SJSA1 (cell line): ENCODE measurements around the gene MED16. TPM values are rescaled to one million over a fixed set of nuclear protein-coding genes. Genes with fewer than 3 reads are reported as not detected.
"Not testable (repeated sequence)": the region's sequence is repeated elsewhere in the genome, so short reads cannot be mapped to it uniquely, and the experiment has no call there.

Experiments
- DNase-seq, 2 experiments: peaks; one replicate each; pipeline ENCODE4 v3.0.0-alpha.2; 2015 to 2020; ENCODE audit warnings: low spot score in 2 of 2, low read depth in 1 of 2
- H3K27ac ChIP-seq: fragments of 250-450 bp; sonication (Bioruptor Pico); 2 replicates; pipeline ENCODE4 v1.5.1; 2020; ENCODE audit warnings: mild to moderate bottlenecking, moderate library complexity
- H3K27me3 ChIP-seq: fragments of 250-450 bp; sonication (Bioruptor Pico); replicated peaks from 2 replicates; pipeline ENCODE4 v1.5.1; 2020; ENCODE audit warnings: mild to moderate bottlenecking, moderate library complexity
- H3K36me3 ChIP-seq: fragments of 250-450 bp; sonication (Bioruptor Pico); 2 replicates; pipeline ENCODE4 v1.5.1; 2020; ENCODE audit warnings: mild to moderate bottlenecking
- H3K4me1 ChIP-seq: fragments of 250-450 bp; sonication (Bioruptor Pico); replicated peaks from 2 replicates; pipeline ENCODE4 v1.6.1; 2021; ENCODE audit warnings: mild to moderate bottlenecking
- H3K4me3 ChIP-seq: fragments of 250-450 bp; sonication (Bioruptor Pico); 2 replicates; pipeline ENCODE4 v1.5.1; 2020; ENCODE audit warnings: mild to moderate bottlenecking
- H3K9me3 ChIP-seq: fragments of 250-450 bp; sonication (Bioruptor Pico); replicated peaks from 2 replicates; pipeline ENCODE4 v1.5.1; 2020; ENCODE audit warnings: mild to moderate bottlenecking
- total RNA-seq: library from RNA; depleted of rRNA; stranded (reverse); fragments of >200 nt; shearing (Covaris generic); gene quantifications from 2 replicates; pipeline ENCODE4 v1.2.3, GENCODE V29; 2014

Gene MED16
- total RNA-seq, 1 experiment from 2014 or later: 17.2 TPM

DNA sequence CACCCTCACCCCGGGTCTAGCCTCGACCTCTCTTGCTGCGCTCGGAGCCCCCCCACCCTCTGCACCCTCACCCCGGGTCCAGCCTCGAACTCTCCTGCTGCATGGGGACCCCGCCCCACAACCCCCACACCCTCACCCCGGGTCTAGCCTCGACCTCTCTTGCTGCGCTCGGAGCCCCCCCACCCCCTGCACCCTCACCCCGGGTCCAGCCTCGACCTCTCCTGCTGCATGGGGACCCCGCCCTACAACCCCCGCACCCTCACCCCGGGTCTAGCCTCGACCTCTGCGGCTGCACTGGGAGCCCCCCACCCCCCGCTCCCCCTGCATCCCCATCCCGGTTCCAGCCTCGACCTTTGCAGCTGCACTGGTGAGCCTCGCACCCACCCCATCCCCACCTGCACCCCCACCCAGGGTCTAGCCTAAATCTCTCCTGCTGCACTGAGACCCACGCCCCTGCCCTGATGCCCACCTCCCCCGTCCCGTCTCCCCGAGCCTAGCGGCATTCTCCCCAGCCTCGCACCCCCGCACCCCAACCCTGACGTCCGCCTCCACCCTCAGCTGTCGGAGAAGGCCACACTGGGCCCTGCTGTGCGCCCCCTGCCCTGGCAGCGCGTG, 31.7 kb downstream of the MED16 start:
- H3K4me1 ChIP-seq: peaks cover 21% of the 10 kb centered on the region
- no peak overlapping the region for H3K4me3 ChIP-seq

DNA sequence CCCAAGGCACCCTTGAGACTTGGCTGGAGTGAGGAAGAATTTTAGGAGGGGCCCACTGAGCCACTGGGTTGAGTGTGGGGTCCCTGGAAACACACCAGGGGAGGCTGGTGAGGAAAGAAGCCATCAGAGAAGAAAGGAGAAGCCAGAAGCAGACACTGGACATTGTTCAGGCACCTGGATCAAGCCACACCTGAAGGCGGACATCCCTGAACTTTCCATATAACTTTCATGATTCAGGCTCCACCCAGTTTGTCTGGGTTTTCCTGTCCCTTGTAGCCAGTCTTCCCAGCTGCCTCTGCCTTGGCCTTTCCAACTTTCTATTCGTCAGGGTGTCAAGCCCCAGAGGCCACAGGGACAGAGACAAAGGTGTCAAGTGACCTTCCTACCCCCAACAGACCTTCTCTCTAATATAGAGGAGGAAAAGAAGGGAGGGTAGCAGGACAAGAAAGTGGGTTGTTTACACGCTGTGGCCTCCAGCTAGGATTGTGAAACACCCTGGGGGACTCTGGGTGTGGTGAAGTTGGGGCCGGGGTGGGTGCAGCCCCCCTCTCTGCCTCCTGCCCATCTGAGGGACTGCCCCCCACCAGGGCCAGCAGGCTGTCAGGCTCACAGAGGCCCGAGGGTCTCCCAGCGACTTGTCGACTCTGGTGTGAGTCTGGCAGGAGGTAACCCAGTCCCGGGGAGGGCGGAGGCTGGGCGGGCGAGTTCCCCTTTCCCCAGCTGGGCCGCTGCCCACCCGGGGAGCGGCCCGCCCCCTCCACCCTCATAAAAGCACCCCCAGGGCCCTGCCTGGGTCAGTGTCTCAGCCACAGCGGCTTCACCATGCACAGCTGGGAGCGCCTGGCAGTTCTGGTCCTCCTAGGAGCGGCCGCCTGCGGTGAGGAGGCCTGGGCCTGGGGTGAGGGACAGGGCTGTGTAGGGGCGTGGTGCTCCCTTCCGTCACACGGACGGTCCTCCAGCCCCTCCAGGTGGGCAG, 33.8 kb downstream of the MED16 start, which contains the start of gene CFD:
Gene CFD, plus strand, starts transcription at position 797 of the 976 bp plus-strand sequence. Its CDS starts 26 bp downstream, at position 823.
- DNase-seq: no peak
- Histone ChIP-seq H3K36me3 (no peaks in the 10 kb centered on the region), H3K4me1 (peaks cover 20% of the 10 kb centered on the region), H3K27ac (no peak within 1 kb of the TSS), H3K9me3 (no peaks in the 10 kb centered on the region; the same call in 1 of the 2 replicates), H3K4me3 (peak within 1 kb of the TSS; percentile 38), H3K27me3 (peaks cover 3% of the 10 kb centered on the region)

More for the DNA sequence above, 31.7 kb downstream of the MED16 start:
- H3K27ac ChIP-seq: no peak overlapping the region
- no peak for DNase-seq
- no peaks in the 10 kb centered on the region; the same call in 1 of the 2 replicates for H3K36me3 ChIP-seq
- H3K9me3 ChIP-seq: no peaks in the 10 kb centered on the region; the same call in 1 of the 2 replicates
- H3K27me3 ChIP-seq: peaks cover 3% of the 10 kb centered on the region

DNA sequence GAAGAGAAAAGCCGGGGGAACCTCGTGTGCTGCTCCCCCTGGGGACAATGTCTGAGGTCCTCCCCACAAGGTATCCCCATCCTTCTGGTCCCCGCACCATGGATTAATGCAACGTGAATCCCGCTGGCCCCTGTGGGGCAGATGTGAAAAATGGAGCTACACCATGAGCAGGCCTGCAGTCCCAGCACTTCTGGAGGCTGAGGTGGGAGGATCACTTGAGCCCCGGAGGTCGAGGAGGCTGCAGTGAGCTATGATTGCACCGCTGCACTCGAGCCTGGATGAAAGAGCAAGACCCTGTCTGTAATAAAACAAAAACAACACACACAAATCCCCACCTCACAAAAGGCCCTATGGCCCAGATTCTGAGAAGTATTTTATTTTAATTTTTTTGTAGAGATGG, 34.7 kb downstream of the MED16 start:
- no peak for DNase-seq
- no peaks in the 10 kb centered on the region for H3K36me3 ChIP-seq
- H3K9me3 ChIP-seq: no peaks in the 10 kb centered on the region; the same call in 1 of the 2 replicates
- no peak overlapping the region for H3K4me3 ChIP-seq
- H3K4me1 ChIP-seq: peaks cover 12% of the 10 kb centered on the region
- no peak overlapping the region for H3K27ac ChIP-seq
- peaks cover 3% of the 10 kb centered on the region for H3K27me3 ChIP-seq

DNA sequence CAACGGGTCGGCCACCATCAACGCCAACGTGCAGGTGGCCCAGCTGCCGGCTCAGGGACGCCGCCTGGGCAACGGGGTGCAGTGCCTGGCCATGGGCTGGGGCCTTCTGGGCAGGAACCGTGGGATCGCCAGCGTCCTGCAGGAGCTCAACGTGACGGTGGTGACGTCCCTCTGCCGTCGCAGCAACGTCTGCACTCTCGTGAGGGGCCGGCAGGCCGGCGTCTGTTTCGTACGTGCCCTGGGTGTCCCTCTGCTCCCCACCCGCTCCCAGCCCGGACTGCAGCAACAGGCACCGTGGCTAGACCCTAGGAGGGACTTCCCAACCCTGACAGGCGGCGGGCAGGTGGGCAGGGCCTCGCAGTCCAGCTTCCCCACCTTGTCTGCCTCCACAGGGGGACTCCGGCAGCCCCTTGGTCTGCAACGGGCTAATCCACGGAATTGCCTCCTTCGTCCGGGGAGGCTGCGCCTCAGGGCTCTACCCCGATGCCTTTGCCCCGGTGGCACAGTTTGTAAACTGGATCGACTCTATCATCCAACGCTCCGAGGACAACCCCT, 37.3 kb downstream of the MED16 start:
- Histone ChIP-seq H3K9me3 (no peaks in the 10 kb centered on the region; the same call in 1 of the 2 replicates), H3K4me1 (peaks cover 8% of the 10 kb centered on the region), H3K27me3 (peaks cover 2% of the 10 kb centered on the region), H3K27ac (no peak overlapping the region), H3K4me3 (no peak overlapping the region), H3K36me3 (no peaks in the 10 kb centered on the region)
- no peak for DNase-seq

DNA sequence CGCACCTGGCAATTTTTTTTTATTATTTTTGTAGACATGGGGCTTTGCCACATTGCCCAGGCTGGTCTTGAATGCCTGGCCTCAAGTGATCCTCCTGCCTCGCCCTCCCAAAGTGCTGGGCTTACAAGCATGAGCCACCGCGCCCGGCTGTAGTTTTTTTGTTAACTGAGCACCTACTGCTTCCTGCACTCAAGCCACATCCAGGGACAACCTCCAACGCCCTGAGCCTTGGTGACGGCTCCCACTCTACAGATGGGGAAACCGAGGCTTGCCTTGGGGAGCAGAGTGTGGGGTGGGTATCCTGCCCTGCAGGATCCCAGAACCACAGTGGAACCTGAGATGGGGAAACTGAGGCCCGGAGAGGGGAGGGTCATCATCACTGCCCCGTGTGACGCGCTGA, 37.8 kb downstream of the MED16 start:
- no peak overlapping the region for H3K4me3 ChIP-seq
- no peaks in the 10 kb centered on the region for H3K36me3 ChIP-seq
- no peak overlapping the region for H3K27ac ChIP-seq
- no peak for DNase-seq
- peaks cover 7% of the 10 kb centered on the region for H3K4me1 ChIP-seq
- no peaks in the 10 kb centered on the region for H3K9me3 ChIP-seq
- H3K27me3 ChIP-seq: no peaks in the 10 kb centered on the region

DNA sequence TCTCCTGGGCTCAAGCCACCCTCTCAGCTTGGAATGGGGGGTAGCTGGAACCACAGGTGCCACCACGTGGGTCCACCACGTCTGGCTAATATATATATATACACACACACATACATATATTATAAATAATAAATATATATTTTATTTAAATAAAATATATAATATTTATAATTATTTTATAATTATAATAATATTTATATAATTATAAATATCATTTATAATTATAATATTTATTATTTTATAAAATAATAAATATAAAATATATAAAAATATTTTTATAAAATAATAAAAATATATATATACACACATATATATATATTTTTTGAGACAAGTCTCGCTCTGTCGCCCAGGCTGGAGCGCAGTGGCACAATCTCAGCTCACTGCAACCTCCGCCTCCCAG, 38.4 kb downstream of the MED16 start:
- H3K4me1 ChIP-seq: peaks cover 7% of the 10 kb centered on the region
- H3K27ac ChIP-seq: no peak overlapping the region
- H3K36me3 ChIP-seq: no peaks in the 10 kb centered on the region
- H3K9me3 ChIP-seq: no peaks in the 10 kb centered on the region
- no peaks in the 10 kb centered on the region for H3K27me3 ChIP-seq
- DNase-seq: no peak
- no peak overlapping the region for H3K4me3 ChIP-seq

DNA sequence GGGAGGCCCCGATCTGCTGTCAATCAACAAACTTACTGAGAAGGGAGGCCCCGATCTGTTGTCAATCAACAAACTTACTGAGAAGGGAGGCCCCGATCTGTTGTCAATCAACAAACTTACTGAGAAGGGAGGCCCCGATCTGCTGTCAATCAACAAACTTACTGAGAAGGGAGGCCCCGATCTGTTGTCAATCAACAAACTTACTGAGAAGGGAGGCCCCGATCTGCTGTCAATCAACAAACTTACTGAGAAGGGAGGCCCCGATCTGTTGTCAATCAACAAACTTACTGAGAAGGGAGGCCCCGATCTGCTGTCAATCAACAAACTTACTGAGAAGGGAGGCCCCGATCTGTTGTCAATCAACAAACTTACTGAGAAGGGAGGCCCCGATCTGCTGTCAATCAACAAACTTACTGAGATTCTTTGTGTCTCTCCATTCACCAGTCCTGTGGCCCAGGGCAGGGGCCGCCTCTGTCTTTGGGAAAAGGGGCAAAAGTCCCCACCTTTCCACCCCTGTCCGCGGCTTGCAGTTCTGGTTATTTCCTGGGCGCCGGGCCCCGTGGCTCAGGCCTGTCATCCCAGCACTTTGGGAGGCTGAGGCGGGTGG, 39.3 kb downstream of the MED16 start:
- not testable (repeated sequence) for H3K27me3 ChIP-seq, H3K4me1 ChIP-seq, H3K9me3 ChIP-seq, H3K36me3 ChIP-seq, H3K27ac ChIP-seq, H3K4me3 ChIP-seq, DNase-seq

DNA sequence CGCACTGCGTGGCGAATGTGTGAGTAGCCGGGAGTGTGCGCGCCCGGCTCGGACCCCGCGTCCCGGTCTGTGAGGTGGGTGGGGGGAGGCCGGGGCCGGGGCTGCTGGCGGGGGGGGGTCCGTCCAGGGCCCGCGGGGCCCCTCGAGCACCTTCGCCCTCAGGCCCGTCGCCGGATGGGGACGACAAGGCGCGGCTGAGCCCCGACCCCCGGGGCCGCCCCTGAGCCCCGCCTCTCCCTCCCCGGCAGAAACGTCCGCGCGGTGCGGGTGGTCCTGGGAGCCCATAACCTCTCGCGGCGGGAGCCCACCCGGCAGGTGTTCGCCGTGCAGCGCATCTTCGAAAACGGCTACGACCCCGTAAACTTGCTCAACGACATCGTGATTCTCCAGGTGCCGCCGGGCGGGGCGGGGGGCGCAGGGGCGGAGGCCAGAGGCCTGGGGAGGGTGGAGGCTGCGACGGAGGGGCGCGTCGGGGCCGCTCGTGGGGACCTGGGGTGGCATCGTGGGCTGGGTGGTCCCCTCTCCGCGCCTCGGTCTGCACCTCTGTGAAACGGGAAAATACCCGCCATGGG, 39.9 kb downstream of the MED16 start:
- Histone ChIP-seq H3K36me3 (no peaks in the 10 kb centered on the region), H3K4me3 (no peak overlapping the region), H3K27me3 (no peaks in the 10 kb centered on the region), H3K27ac (no peak overlapping the region), H3K9me3 (no peaks in the 10 kb centered on the region), H3K4me1 (peaks cover 7% of the 10 kb centered on the region)
- DNase-seq: no peak

DNA sequence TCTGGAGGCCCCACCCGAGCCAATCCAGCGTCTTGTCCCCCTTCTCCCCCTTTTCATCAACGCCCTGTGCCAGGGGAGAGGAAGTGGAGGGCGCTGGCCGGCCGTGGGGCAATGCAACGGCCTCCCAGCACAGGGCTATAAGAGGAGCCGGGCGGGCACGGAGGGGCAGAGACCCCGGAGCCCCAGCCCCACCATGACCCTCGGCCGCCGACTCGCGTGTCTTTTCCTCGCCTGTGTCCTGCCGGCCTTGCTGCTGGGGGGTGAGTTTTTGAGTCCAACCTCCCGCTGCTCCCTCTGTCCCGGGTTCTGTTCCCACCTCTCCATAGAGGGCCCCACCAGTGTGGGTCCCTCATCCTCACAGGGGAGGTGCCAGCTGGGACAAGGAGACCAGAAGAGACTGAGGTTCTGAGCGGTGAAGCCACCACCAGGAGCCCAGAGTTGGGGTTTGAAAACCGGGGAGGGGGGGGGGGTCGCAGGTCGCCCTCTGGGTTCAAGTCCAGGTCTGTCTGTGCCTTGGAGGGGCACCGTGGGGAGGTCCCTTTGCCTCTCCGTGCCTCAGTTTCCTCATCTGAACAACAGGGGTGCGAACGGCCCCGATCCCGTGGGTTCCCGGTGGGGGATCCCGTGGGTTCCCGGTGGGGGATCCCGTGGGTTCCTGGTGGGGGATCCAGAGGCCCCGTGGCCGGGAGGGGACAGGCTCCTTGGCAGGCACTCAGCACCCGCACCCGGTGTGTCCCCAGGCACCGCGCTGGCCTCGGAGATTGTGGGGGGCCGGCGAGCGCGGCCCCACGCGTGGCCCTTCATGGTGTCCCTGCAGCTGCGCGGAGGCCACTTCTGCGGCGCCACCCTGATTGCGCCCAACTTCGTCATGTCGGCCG, 40.6 kb downstream of the MED16 start, which contains the start of gene ELANE:
Gene ELANE, plus strand, starts transcription at position 168 of the 878 bp plus-strand sequence. Its CDS starts 26 bp downstream, at position 194.
- H3K9me3 ChIP-seq: no peaks in the 10 kb centered on the region
- H3K36me3 ChIP-seq: no peaks in the 10 kb centered on the region
- no peak within 1 kb of the TSS for H3K4me3 ChIP-seq
- no peak within 1 kb of the TSS for H3K27ac ChIP-seq
- no peak for DNase-seq
- peaks cover 7% of the 10 kb centered on the region for H3K4me1 ChIP-seq
- peaks cover 3% of the 10 kb centered on the region; the same call in 1 of the 2 replicates for H3K27me3 ChIP-seq

DNA sequence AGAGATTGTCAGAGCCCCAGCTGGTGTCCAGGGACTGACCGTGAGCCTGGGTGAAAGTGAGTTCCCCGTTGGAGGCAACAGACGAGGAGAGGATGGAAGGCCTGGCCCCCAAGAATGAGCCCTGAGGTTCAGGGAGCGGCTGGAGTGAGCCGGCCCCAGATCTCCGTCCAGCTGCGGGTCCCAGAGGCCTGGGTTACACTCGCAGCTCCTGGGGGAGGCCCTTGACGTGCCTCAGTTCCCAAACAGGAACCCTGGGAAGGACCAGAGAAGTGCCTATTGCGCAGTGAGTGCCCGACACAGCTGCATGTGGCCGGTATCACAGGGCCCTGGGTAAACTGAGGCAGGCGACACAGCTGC, 42.0 kb downstream of the MED16 start:
- no peak overlapping the region for H3K4me3 ChIP-seq
- H3K27ac ChIP-seq: no peak overlapping the region
- DNase-seq: no peak
- H3K4me1 ChIP-seq: peaks cover 7% of the 10 kb centered on the region
- no peaks in the 10 kb centered on the region for H3K36me3 ChIP-seq
- peaks cover 13% of the 10 kb centered on the region for H3K27me3 ChIP-seq
- H3K9me3 ChIP-seq: no peaks in the 10 kb centered on the region

DNA sequence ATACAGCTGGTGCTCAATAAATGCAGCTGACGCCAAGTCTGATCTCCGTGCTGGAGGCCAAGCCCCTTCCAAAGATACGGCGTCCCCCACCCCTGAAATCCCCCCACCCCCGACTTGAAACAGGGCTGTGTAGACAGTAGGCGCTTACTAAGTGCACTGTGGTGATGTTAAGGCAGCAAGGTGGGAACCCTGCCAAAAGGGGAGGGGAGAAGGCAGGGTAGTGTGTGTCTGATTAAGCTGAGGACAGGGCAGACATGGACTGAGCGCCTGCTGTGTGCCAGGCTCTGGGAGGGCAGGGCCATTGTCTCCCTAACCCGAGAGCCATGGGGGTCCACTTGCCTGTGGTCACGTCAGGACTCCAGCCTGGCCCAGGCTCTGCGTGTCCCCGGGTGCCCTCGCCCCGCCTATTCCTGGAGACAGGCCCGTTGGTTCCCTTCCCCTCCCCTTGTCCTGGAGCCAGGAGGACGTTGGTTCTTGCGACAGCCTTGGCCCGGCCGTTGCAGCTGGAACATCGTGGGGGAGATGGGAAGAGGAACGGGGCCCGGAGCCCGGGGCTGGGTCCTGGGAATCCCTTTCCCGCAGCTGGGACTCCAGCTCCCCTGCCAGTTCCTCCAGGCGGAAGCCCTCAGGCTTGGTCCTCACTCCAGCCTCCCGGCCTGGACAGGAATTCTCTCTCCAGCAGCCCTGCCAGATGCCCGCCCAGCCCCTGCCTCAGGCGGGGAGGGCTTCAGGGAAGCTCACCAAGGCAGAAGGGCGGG, 42.6 kb downstream of the MED16 start:
- Histone ChIP-seq H3K4me3 (no peak overlapping the region), H3K27me3 (peaks cover 16% of the 10 kb centered on the region), H3K27ac (no peak overlapping the region), H3K4me1 (peaks cover 7% of the 10 kb centered on the region), H3K9me3 (no peaks in the 10 kb centered on the region), H3K36me3 (no peaks in the 10 kb centered on the region)
- peak; percentile 42 to 69 for DNase-seq

DNA sequence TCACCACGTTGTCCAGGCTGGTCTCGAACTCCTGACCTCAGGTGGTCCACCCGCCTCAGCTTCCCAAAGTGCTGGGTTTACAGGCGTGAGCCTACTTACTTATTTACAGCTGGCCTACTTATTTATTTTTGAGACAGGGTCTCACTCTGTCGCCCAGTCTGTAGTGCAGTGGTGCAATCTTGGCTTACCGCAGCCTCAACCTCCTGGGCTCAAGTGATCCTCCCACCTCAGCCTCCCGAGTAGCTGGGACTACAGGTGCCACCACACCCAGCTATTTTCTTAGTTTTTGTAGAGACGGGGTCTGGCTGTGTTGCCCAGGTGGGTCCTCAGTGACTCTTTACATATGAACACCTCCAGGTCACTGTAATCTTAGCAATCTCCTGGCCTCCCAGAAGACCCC, 43.8 kb downstream of the MED16 start:
- H3K36me3 ChIP-seq, H3K4me1 ChIP-seq, H3K4me3 ChIP-seq, H3K27ac ChIP-seq, H3K9me3 ChIP-seq, DNase-seq: not testable (repeated sequence)
- H3K27me3 ChIP-seq: peaks cover 25% of the 10 kb centered on the region
